Panc1 (cell line): Measurements from ENCODE around the gene INTS1. TPM values are rescaled to one million over a fixed set of nuclear protein-coding genes. Genes with fewer than 3 reads are reported as not detected.
"Not testable (repeated sequence)": the region's sequence is repeated elsewhere in the genome, so short reads cannot be mapped to it uniquely, and the experiment has no call there.

Experiments
- ATAC-seq: fragments of 200-7000 bp; cut with Tn5 transposase; 2 replicates; pipeline ENCODE4 v1.9.1; 2020; ENCODE audit warnings: mild to moderate bottlenecking, moderate library complexity
- BruUV-seq: library from RNA; stranded (reverse); fragments of 400-500 nt; replicated peaks from 2 replicates; lab custom pipeline; 2021; lab: Mats Ljungman, UMichigan
- CTCF ChIA-PET: fragments of 300-600 bp; sonication (Branson Sonifier 250); formaldehyde crosslinking; loops from one replicate; lab custom pipeline; 2022; ENCODE audit warnings: antibody characterized with exemption; lab: Charles Lee
- POLR2A ChIA-PET: fragments of 300-600 bp; sonication (Branson Sonifier 250); formaldehyde crosslinking; loops from one replicate; lab custom pipeline; 2022; ENCODE audit warnings: antibody characterized with exemption; lab: Charles Lee
- DNase-seq: peaks from one replicate; pipeline ENCODE4 v3.0.0-alpha.2; 2010; ENCODE audit warnings: low read depth, low spot score
- H3K27ac ChIP-seq: 2 replicates; pipeline ENCODE4 v1.5.1; 2011; ENCODE audit warnings: mild to moderate bottlenecking, low read length, inconsistent platforms
- H3K27me3 ChIP-seq: fragments of 200-500 bp; sonication (Bioruptor generic); 2 replicates; pipeline ENCODE4 v1.6.0; 2014; ENCODE audit warnings: low read length, inconsistent platforms; ENCODE audit not compliant: control insufficient read depth, insufficient read depth
- H3K36me3 ChIP-seq: fragments of 200-500 bp; sonication (Bioruptor generic); 2 replicates; pipeline ENCODE4 v1.5.1; 2014; ENCODE audit warnings: inconsistent platforms, mild to moderate bottlenecking, low read length, moderate library complexity; ENCODE audit not compliant: control insufficient read depth, insufficient read depth
- H3K4me1 ChIP-seq: 2 replicates; pipeline ENCODE4 v1.5.1; 2011; ENCODE audit warnings: inconsistent platforms, mild to moderate bottlenecking, low read length, moderate library complexity; ENCODE audit not compliant: control insufficient read depth, insufficient read depth
- H3K4me3 ChIP-seq, 2 experiments: 2 replicates each; pipeline ENCODE4 v1.5.1; 2011 to 2012; ENCODE audit warnings: low read depth in 2 of 2, low read length in 2 of 2, mild to moderate bottlenecking in 2 of 2, inconsistent platforms in 1 of 2, moderate library complexity in 1 of 2
- H3K9me3 ChIP-seq: fragments of 200-500 bp; sonication (Bioruptor generic); 2 replicates; pipeline ENCODE4 v1.5.1; 2014; ENCODE audit warnings: low read depth, mild to moderate bottlenecking, inconsistent platforms, low read length, moderate library complexity; ENCODE audit not compliant: control insufficient read depth, insufficient read depth
- POLR2AphosphoS5 ChIP-seq: IDR thresholded peaks from 2 replicates; pipeline ENCODE4 v1.6.1; 2012; ENCODE audit warnings: mild to moderate bottlenecking, low read depth, low read length, moderate library complexity
- REST ChIP-seq, 2 experiments: IDR thresholded peaks; 2 replicates each; pipeline ENCODE4 v1.6.1; 2011 to 2012; ENCODE audit warnings: low read depth in 2 of 2, control low read depth in 1 of 2, low read length in 1 of 2, mild to moderate bottlenecking in 1 of 2, moderate library complexity in 1 of 2; ENCODE audit not compliant: insufficient read depth in 1 of 2
- SIN3A ChIP-seq: IDR thresholded peaks from 2 replicates; pipeline ENCODE4 v1.6.1; 2012; ENCODE audit warnings: low read depth, mild to moderate bottlenecking, low read length, moderate library complexity, borderline replicate concordance; ENCODE audit not compliant: insufficient read depth
- TCF7L2 ChIP-seq: IDR thresholded peaks from 2 replicates; pipeline ENCODE4 v1.6.1; 2011; ENCODE audit warnings: mild to moderate bottlenecking, low read depth, low read length, inconsistent platforms
- in situ Hi-C: cut with HindIII; loops from 2 replicates; pipeline ENCODE4 v1.10.0; 2016; ENCODE audit warnings: low sequenced_read_pairs, low pct_unique_long_range_greater_than_20kb
- intact Hi-C: fragments of 100-400 bp; cut with micrococcal nuclease; formaldehyde crosslinking; loops from one replicate; pipeline ENCODE4 v1.10.0; 2022; ENCODE audit not compliant: unreplicated experiment
- total RNA-seq: library from RNA; stranded (reverse); gene quantifications from one replicate; pipeline ENCODE4 v1.2.1, GENCODE V29; 2021; ENCODE audit not compliant: unreplicated experiment

INTS1 gene
- total RNA-seq, 1 experiment from 2014 or later: 173 TPM

- BruUV-seq, ATAC-seq, DNase-seq, POLR2A ChIA-PET, H3K27me3 ChIP-seq, H3K4me3 ChIP-seq, H3K9me3 ChIP-seq, in situ Hi-C loops, CTCF ChIA-PET, H3K36me3 ChIP-seq, intact Hi-C loops: not testable (repeated sequence)
- peaks cover 27% of the 10 kb centered on the region for H3K4me1 ChIP-seq
- H3K27ac ChIP-seq: peak overlapping the region; percentile 3; the same call in 1 of the 2 replicates
Observed at GRCh38 chr7:1443587-1444200, 60.5 kb downstream of the INTS1 start.

- BruUV-seq: no TSS peak
- intact Hi-C loops: no loop called here
Observed at GRCh38 chr7:1442355-1443124, 61.6 kb downstream of the INTS1 start.

GRCh38 chr7:1441615-1442354 lies 62.4 kb downstream of the INTS1 start:
- CTCF ChIA-PET: no interaction called here
- intact Hi-C loops: no loop called here
- in situ Hi-C loops: no loop called here

More at GRCh38 chr7:1442355-1443124, 61.6 kb downstream of the INTS1 start:
- Histone ChIP-seq H3K27me3 (no peaks in the 10 kb centered on the region), H3K27ac (no peak overlapping the region), H3K4me1 (peaks cover 16% of the 10 kb centered on the region), H3K4me3 (no peak overlapping the region), H3K9me3 (no peaks in the 10 kb centered on the region), H3K36me3 (peaks cover 2% of the 10 kb centered on the region; the same call in 1 of the 2 replicates)
- in situ Hi-C loops: no loop called here
- TF ChIP-seq TCF7L2: no peak
- TF ChIP-seq POLR2AphosphoS5: no peak
- no peak for DNase-seq
- no peak for ATAC-seq
- CTCF ChIA-PET: no interaction called here
- POLR2A ChIA-PET: interaction anchor here (0.6 kb wide), 2 partner anchors 100 to 390 kb away, joined by 3 to 4 read pairs; no protein-coding TSS in a partner anchor

More at GRCh38 chr7:1441615-1442354, 62.4 kb downstream of the INTS1 start:
- TF ChIP-seq SIN3A (no peak), REST (IDR thresholded peaks at IDR 0.05; ENCODE audit: insufficient read depth in 1 of 2, low read depth in 2 of 2, low read length in 1 of 2) (no peak), TCF7L2 (no peak), POLR2AphosphoS5 (no peak)
- Histone ChIP-seq H3K27ac (no peak overlapping the region), H3K4me3 (no peak overlapping the region), H3K4me1 (peaks cover 9% of the 10 kb centered on the region), H3K36me3 (peaks cover 2% of the 10 kb centered on the region; the same call in 1 of the 2 replicates), H3K9me3 (no peaks in the 10 kb centered on the region), H3K27me3 (no peaks in the 10 kb centered on the region)
- DNase-seq (no peak), ATAC-seq (no peak)
- POLR2A ChIA-PET: interaction anchor here (0.6 kb wide), 1 partner anchor 389 kb away, joined by 3 read pairs; no protein-coding TSS in a partner anchor
- BruUV-seq: no TSS peak
